Measurements from ENCODE around the gene HOXA1.

Gene HOXA1

DNA sequence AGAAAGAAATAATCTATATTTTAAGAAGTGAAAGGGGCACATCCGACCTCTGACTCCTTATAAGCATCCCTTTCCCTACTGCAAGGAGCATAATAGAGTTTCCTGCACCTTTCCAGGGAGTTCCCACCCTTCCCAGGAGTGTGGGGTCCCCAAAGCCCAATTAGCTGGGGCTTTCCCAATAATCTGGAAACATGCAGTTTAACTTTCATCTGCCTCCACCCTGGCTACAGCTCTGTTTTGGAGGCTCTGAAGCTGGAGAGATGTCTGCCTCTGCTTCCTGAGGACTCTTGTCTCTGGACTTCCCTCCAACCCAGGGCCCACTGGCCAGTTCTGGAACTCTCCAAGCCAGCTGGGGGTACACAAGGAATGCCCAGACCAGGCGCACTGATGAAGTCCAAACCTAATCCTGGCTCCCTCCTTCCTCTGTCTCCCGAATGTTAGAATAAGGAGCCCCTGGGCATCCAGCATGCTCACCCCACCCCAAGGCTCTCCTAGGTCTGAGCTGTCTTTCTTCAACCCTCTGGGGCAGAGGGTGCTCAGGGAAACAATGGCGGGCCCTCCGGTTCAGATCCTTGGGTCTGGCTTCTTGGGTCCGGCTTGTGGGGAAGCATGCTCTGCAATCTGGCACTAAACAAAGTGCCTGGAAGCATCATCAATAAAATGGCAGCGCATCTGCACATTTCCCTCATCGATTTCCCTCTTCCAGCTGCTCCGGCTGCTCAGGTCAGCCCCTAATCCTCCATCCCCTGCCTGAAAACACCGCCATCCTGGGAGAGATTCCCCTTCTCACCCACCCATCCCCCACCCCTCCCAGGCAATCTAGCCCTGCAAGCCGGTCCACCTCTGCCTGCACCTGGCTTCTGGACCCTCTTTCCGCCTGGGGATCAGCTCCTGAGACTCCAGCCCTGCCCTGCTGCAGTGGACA lies 21.4 kb upstream of the HOXA1 start:
- DNase-seq (ENCODE audit: low read depth in 3 of 3), result no peak

- DNase-seq (ENCODE audit: low read depth in 3 of 3), result no peak
Observed at GRCh38 chr7:27116031-27116961, 20.5 kb upstream of the HOXA1 start.

DNA sequence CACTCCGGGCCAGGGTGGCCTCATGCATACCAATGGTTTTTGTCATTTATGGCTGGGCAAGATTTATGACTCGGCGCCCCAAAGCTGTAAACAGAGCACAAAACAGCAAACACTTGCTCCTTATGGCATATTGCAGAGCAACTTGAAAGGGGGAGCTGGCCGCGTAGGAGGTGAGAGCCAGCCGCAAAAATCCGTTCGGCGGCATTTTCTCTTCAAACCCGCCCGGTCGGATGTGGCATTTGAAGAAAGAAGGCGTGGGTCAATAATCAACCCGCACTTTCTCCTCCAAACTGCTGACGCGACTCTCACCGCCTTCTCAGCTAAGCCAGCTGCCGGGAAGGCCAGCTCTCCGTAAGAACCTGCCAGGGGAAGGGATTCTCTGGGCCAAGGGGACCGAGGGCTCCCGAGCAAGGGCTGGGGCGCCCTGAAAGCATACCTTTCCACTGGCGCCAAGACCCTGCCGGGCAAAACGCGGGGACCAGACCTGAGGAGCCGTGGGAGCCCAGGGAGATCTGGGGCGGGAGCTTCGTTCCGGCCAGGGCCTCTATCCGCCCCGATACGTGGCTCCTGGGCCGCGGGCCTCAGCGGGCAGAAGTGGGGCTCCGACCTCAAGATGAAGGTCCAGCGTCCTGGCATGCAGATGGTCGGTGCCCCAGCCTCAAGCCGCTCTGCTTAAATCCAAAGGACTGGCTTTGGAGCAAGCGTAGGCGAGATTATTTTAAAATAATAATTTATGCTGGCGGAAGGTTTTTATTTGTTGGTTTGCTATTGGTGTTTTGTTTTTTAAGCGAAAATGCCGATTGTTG lies 19.6 kb upstream of the HOXA1 start:
- DNase-seq (ENCODE audit: low read depth in 3 of 3), result no peak

DNA sequence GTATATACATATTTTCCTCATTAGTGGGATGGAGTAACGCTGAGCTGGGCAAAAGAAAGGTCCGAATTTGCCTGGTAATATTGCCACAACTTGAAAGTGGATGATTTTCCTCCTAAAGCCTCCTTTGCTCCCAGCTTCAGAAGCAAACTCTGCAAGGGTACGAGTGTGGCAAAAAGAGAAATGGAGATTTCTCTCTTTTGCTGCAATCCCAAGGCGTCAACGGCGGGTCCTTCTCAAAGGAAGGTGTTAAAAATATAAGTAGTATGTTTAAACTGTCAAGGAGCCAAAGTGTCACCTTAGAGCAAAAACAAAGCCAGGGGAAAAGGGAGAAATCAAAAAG lies 19.1 kb upstream of the HOXA1 start:
- no peak for DNase-seq (ENCODE audit: low read depth in 3 of 3)

GRCh38 chr7:27113991-27114769 lies 18.4 kb upstream of the HOXA1 start:
- DNase-seq (ENCODE audit: low read depth in 3 of 3), result no peak

- DNase-seq (ENCODE audit: low read depth in 3 of 3), result no peak
Observed at GRCh38 chr7:27112955-27113949, 17.5 kb upstream of the HOXA1 start.

DNA sequence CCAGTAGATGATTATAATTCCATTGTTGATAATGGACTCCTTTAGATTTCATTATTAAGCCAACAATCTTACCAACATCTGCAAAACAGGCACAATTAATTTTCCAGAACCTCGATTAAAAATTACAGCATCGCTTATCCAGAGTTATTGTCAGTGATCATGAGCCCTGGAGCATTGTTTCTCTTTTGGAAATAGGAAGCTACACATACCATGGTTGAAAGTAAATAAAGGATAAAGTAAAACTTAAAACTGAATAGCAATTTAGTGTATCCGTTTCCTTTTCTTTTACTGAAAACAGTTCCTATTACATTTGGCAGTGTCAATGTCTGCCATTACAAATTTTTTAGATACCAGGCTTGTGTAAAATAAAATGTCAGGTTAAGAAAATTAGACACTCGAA lies 16.6 kb upstream of the HOXA1 start:
- no peak for DNase-seq (ENCODE audit: low read depth in 3 of 3)

DNA sequence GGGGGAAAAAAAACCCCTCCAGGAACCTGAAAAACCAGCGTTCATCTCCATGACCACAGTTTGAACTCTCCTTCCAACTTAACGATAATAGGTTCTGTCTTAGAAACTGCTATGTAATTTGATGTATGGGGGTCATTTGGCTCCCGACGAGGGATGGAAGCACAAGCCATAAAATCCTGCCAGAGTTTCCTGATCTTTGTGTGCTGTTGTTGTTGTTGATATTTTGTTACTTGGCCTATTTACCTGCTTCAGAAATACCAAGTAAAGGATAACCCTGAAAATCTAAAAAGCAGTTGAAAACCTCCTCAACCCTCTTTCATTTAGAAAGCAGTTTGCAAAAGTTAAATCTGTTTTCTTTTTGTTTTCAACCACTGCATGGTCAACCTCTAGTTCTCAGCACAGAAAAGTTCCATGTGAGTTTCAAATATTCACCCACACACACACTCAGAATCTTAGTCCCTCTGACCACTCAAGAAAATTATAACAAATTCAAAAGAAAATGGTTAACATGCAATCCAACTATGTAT lies 16.0 kb upstream of the HOXA1 start:
- DNase-seq (ENCODE audit: low read depth in 3 of 3), result no peak

DNA sequence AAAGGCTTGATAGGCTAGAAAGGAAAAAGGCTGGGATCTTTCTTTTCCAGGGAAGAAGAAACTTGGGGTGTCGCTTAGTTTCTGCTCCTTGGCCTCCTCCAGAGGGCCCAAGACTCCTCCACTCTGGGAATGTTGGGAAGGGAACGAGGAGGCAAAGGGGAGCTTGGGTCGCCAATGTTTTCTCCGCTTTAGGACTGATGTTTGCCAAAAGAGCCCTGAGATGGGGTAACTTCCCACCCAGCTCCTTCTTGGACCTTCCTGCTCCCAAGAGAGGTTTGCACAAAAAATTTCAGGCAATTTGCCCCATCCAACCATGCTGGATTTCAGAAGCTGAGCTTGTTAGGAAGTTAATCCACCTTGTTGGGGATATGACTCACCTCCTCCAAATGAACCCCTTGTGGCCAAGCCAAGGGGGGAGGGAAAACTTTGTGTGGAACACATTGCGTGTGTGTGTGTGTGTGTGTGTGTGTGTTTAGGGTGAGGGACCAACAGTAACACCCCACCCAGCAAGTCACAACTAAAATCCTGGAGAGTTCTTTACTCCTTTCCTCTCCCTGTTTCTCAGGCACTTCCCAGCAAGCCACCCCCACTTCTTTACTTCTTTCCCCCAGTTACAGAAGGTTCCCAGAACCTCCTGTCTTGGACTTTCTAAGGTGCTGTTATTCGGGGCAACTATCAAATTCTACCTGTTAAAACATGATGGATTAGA lies 15.4 kb upstream of the HOXA1 start:
- DNase-seq (ENCODE audit: low read depth in 3 of 3), result no peak

GRCh38 chr7:27110186-27111031 lies 14.6 kb upstream of the HOXA1 start:
- DNase-seq (ENCODE audit: low read depth in 3 of 3), result no peak

GRCh38 chr7:27109466-27110185 lies 13.8 kb upstream of the HOXA1 start:
- DNase-seq (ENCODE audit: low read depth in 3 of 3), result no peak

- DNase-seq (ENCODE audit: low read depth in 3 of 3), result no peak
Observed at GRCh38 chr7:27108390-27109127, 12.8 kb upstream of the HOXA1 start.

- DNase-seq (ENCODE audit: low read depth in 3 of 3), result no peak
Observed at GRCh38 chr7:27107391-27108381, 11.9 kb upstream of the HOXA1 start.

GRCh38 chr7:27106901-27107240 lies 11.1 kb upstream of the HOXA1 start:
- DNase-seq (ENCODE audit: low read depth in 3 of 3), result no peak

GRCh38 chr7:27106181-27106900 lies 10.5 kb upstream of the HOXA1 start:
- DNase-seq (ENCODE audit: low read depth in 3 of 3), result no peak
